Stimulated activated CD8-positive, alpha-beta memory T cell treated with anti-CD3 and anti-CD28 coated beads, Interleukin-12 subunit alpha, Interleukin-12 subunit beta, amount 100 ng/mL, for 4 hours (primary cell): Measurements from ENCODE around the gene PPIP5K2.
A peak's percentile ranks its signal among the peaks of the same experiment; 100 is the strongest.

Source experiments
- DNase-seq: peaks from one replicate; pipeline ENCODE4 v3.0.0-alpha.2; 2020; ENCODE audit warnings: low read depth

Gene PPIP5K2

DNA sequence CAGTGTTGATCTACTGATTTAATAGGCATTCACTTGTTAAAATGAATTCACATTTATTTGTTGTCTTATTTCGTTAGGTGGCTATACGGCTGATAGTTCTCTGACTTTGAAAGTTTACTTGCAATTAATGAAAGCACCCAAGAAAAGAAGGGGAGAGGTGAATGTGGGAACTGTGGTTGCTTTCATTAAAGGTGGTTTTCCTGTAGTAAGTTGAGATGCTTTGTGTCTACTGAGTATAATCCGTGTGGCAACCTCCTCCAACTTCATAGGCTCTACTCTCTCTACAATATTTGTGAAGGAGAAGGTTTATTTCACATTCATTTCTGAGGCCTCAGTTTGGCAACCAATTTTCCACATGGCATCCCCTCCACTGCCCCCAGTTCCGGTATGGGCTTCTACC is 125.7 kb downstream of the PPIP5K2 start:
- no peak for DNase-seq

DNA sequence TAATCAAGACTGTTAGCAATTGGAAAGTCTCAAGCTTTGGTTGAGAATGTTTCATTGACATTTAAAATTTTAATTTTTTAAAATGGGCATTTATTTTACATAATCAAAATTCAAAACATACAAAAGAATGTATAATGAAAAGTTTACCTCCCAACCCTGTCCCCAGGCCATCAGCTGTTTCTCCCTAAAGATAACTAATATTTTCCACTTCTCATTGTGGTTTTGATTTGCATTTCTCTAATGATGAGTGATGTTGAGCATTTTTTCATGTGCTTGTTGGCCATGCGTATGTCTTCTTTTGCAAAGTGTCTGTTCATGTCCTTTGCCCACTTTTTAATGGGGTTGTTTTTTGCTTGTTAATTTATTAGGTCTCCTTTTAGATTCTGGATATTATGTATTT is 127.0 kb downstream of the PPIP5K2 start:
- no peak for DNase-seq

DNA sequence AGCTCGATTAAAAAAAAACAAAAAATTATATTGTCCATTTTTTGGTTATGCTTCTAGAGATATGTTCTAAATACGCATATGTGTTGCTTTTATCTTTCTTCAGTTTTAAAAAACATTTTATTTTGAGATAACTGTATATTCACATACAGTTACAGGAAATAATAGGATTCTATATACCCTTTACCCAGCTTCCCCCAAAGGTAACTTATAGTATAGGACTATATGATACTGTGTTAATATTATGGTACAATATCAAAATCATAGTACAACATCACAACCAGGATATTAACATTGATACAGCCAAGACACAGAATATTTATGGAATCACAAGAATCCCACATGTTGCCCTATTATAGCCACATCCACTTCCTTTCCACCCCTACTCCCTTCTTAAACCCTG is 129.0 kb downstream of the PPIP5K2 start:
- no peak for DNase-seq

DNA sequence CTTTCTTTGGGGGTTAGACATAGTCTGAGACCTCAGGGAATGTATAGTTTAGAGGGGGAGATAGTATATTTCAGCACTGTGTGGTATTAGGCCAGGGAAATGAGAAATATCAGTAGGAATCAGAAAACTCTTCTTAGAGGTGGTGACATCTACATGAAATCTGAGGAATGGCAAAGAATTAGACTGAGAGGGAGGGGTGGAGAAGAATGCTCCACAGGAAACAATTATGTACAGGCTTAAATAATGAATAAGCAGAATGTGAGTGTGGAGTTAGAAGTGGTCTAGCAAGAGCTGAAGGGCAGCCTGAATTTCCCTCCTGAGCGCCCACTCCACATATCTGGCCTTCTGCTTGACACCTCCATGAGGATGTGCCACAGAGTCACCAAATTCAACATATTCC is 134.8 kb downstream of the PPIP5K2 start:
- no peak for DNase-seq

DNA sequence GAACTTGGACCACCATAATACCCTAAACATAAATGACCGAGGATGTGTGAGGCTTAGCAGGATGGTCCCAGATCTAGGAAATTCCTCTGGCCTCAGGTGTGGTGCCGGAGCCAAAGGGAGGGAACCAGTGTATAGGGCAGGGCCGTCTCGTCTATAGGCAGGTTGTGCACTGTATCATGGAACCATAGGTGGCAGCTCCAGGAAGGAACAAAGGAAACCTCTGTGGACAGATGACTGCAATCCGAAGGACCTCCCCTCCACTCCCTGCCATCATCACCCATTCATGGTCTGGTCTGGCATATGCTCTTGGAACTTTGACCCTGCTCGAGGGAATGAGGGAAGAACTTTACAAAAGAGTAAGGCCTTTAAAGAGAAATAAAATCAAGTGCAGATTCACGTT is 135.6 kb downstream of the PPIP5K2 start:
- no peak for DNase-seq

DNA sequence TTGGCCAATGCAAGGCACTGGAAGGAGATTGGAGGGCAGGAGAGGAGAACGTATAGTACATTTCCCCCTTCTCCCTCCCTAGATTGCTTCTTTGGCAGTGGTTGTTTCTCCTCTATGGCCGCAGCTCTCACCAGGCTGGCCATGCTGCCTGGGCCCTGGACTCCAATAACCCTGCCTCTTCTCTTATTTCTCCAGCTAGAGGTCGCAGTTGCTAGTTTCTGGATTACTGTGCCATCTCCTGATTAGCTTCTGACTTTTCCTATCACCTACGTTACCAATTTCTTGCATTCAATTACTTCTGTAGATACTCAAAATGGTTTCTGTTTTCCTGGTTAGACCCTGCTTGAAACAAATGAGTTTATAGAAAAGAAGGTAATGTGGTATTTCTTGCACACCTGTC is 136.1 kb downstream of the PPIP5K2 start:
- no peak for DNase-seq

DNA sequence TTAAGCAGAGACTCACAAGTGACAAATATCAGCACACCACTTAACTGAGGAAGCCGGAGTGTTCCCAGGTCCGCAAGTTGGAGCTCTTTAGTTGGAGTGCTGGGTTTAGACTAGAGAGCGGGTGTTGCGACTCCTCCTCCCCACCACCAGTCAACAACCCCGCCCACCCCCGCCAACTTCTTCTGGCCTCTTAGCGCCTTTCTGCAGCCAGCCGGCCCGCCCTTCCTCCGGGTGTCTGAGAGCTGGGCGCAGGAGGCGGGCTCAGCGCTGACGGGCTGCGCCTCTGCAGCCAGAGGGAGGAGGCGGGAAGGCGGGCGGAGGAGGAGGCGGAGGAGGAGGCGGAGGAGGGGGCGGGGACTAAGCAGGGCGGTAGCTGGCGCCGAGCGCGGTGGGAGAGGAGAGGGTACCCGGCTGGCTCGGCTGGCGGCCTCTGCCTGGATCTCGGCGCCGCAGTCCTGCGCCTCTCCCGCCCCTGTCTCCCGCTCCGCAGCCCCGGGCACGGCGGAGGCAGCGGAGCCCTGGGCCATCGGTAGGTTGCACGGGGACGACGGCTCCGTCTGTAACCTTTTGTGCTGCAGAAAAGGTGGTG is 138.4 kb downstream of the PPIP5K2 start, which contains the start of gene MACIR:
Gene MACIR (plus strand): TSS at position 396 of the 589 bp plus-strand sequence. CDS start 17,157 bp downstream, outside the sequence.
- peak; percentile 87 for DNase-seq

DNA sequence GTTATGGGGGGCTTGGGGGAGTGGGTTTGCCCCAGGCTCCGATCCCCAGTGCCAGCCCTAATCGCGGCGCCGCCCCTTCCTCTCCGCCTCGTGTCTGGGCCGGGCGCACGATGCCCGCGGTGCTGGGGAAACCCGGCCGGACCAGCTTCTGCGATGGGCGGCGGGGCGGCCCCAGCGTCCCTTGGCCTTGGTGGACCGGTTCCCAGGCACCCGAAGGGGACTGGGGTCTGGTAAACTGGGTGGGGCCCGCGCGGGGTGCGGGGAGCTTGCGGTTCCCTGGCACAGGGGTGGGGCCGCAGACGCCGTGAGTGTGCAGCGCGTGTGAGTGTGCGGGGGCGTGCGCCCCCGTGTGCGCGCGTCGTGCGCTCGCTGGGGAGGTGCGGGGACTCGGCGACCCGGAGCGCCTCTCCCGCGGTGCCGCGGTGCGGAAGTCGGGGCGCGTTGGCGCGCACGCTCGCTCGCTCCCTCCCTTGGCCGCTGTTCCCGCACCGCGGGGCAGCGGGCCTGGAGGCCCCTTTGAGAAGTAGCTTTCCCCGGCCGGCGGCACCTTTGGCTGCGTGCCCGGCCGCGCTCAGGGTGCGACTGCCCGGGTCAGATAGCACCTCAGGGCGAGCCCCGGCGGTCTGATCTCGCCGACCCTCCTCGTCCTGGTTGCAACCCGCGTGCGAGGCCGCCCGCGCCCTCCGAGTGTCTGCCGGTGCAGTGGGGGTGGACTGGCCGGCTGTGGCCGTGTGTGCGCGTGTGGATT is 139.0 kb downstream of the PPIP5K2 start:
- DNase-seq, result peak; percentile 58

DNA sequence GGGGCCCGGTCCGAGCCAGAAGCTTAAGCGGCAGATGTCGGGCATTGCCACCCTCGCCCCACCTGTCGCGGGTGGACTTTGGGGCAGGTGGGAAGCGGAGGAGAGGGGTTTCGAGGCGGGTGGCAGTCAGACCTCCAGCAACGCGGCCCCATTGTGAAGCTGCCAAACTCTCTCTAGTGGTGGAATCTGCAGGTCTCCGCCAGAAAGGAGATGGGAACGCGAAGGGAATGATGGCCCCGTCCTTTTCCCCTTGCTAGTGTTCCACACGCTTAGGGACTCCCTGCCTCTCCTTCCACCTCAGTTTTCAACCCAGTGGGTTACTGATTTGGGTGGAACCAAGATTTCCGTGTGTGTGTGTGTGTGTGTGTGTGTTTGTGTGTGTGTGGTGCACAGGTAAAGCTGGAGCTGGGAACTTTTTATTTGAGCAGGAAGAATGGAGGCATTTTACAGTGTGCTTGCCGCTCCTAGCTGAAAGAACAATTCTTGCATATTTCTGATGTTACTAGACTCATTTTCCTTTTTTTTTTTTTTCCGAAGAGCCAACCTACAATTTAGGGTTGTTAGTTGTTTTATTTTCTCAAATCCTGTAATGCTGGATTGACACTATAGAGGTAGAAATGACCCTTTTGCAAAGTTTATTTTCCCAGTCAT is 139.7 kb downstream of the PPIP5K2 start:
- no peak for DNase-seq

DNA sequence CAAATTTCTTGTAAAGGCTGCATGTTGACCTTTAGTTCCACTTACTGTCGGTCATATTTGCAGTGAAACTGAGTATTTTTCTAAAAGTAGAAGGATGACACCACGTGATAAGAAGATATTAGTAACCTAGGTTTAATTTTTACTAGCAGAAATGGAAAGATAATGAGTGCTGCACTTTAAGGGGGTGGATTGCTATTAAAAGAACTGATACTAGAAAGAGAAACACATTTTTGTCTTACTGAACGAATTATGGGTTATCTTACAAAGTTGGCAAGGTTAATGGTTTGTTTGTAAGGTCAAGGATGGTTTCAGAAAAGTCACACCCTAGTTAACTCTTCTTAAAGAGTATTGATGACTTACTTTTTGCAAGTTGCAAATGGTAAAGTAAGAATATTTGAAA is 140.8 kb downstream of the PPIP5K2 start:
- no peak for DNase-seq
